Smooth muscle cell (in vitro differentiated cells): ENCODE data around the gene SHC1. TPM values are rescaled to one million over a fixed set of nuclear protein-coding genes. Genes with fewer than 3 reads are reported as not detected.

Source experiments
- DNase-seq: peaks from one replicate; lab custom pipeline; 2025; ENCODE audit not compliant: unreplicated experiment; lab: John Stamatoyannopoulos, UW
- H2AFZ ChIP-seq: fragments of 200-600 bp; sonication (generic); 2 replicates; pipeline ENCODE4 v1.6.0; 2016; ENCODE audit warnings: antibody characterized with exemption, low read depth, mild to moderate bottlenecking
- H3F3A ChIP-seq: fragments of 200-600 bp; sonication (generic); 2 replicates; pipeline ENCODE4 v1.6.0; 2017; ENCODE audit warnings: antibody characterized with exemption, low read depth
- H3K27ac ChIP-seq: fragments of 200-600 bp; sonication (generic); 2 replicates; pipeline ENCODE4 v1.5.1; 2016; ENCODE audit warnings: low read depth, mild to moderate bottlenecking
- H3K27me3 ChIP-seq: fragments of 200-600 bp; sonication (generic); 2 replicates; pipeline ENCODE4 v1.6.1; 2016; ENCODE audit warnings: low read depth, mild to moderate bottlenecking
- H3K36me3 ChIP-seq: fragments of 200-600 bp; sonication (generic); 2 replicates; pipeline ENCODE4 v1.5.1; 2016; ENCODE audit warnings: low read depth
- H3K4me1 ChIP-seq: fragments of 200-600 bp; sonication (generic); 2 replicates; pipeline ENCODE4 v1.5.1; 2016; ENCODE audit warnings: low read depth
- H3K4me2 ChIP-seq: fragments of 200-600 bp; sonication (generic); 2 replicates; pipeline ENCODE4 v1.6.0; 2016; ENCODE audit warnings: mild to moderate bottlenecking
- H3K4me3 ChIP-seq: fragments of 200-600 bp; sonication (generic); 2 replicates; pipeline ENCODE4 v1.5.1; 2016; ENCODE audit warnings: mild to moderate bottlenecking
- H3K79me2 ChIP-seq: fragments of 200-600 bp; sonication (generic); 2 replicates; pipeline ENCODE4 v1.6.0; 2016; ENCODE audit warnings: low read depth, mild to moderate bottlenecking
- H3K9ac ChIP-seq: fragments of 200-600 bp; sonication (generic); 2 replicates; pipeline ENCODE4 v1.6.0; 2016; ENCODE audit warnings: low read depth
- H3K9me3 ChIP-seq: fragments of 200-600 bp; sonication (generic); replicated peaks from 2 replicates; pipeline ENCODE4 v1.5.1; 2016; ENCODE audit warnings: low read depth
- H4K20me1 ChIP-seq: fragments of 200-600 bp; sonication (generic); 2 replicates; pipeline ENCODE4 v1.6.0; 2016; ENCODE audit warnings: low read depth
- CTCF ChIP-seq: fragments of 200-600 bp; sonication (generic); IDR thresholded peaks from 2 replicates; pipeline ENCODE4 v1.5.1; 2017; ENCODE audit warnings: borderline replicate concordance, mild to moderate bottlenecking, antibody characterized with exemption; ENCODE audit not compliant: insufficient read depth, poor library complexity, severe bottlenecking
- WGBS: methylation state at CpG from one replicate; pipeline ENCODE4 v1.1.7; 2016; ENCODE audit warnings: low lambda C conversion rate; 5-methylcytosine and 5-hydroxymethylcytosine counted together
- polyA plus RNA-seq: library from polyadenylated mRNA; unstranded; fragments of >200 nt; fragmentation: Nextera tagmentation; extraction: Ambion mirVana; gene quantifications from 2 replicates; pipeline ENCODE4 v1.2.1, GENCODE V29; 2016
- total RNA-seq: library from RNA; depleted of rRNA; stranded (reverse); fragments of >200 nt; gene quantifications from 2 replicates; pipeline ENCODE4 v1.2.3, GENCODE V29; 2014

The SHC1 gene
- total and polyA plus RNA-seq, 2 experiments from 2014 or later = 207 to 249 TPM

- no peak overlapping the region for H3K4me2 ChIP-seq
- no peak for TF ChIP-seq CTCF
- no peaks in the 10 kb centered on the region for H3K27me3 ChIP-seq
- H4K20me1 ChIP-seq = peaks cover 51% of the 10 kb centered on the region
- DNase-seq = no peak
- no peak overlapping the region for H2AFZ ChIP-seq
- no peaks in the 10 kb centered on the region for H3K36me3 ChIP-seq
- peaks cover 36% of the 10 kb centered on the region for H3K4me1 ChIP-seq
- peaks cover 3% of the 10 kb centered on the region for H3F3A ChIP-seq
- 96% methylated on average over 3 of the region's 3 CpGs for WGBS
- H3K79me2 ChIP-seq = peaks cover 10% of the 10 kb centered on the region
- H3K27ac ChIP-seq = no peak overlapping the region
- H3K9me3 ChIP-seq = no peaks in the 10 kb centered on the region
- H3K4me3 ChIP-seq = no peak overlapping the region
- no peak overlapping the region for H3K9ac ChIP-seq
Measured at GRCh38 chr1:155012776-155013602, 42.4 kb upstream of the SHC1 start.

- Histone ChIP-seq H3K79me2 (peaks cover 19% of the 10 kb centered on the region), H3K4me3 (no peak overlapping the region), H3K27ac (no peak overlapping the region), H4K20me1 (peaks cover 60% of the 10 kb centered on the region), H3K27me3 (no peaks in the 10 kb centered on the region), H3K9me3 (no peaks in the 10 kb centered on the region), H3K4me2 (no peak overlapping the region), H3F3A (peaks cover 3% of the 10 kb centered on the region), H3K9ac (no peak overlapping the region), H3K36me3 (no peaks in the 10 kb centered on the region), H3K4me1 (peaks cover 36% of the 10 kb centered on the region), H2AFZ (no peak overlapping the region)
- TF ChIP-seq CTCF = no peak
- no peak for DNase-seq
- WGBS = 37% methylated on average over 7 of the region's 9 CpGs
Measured at GRCh38 chr1:155012026-155012546, 41.5 kb upstream of the SHC1 start.

GRCh38 chr1:155011437-155012025, 41.0 kb upstream of the SHC1 start:
- WGBS = 90% methylated on average over 5 of the region's 6 CpGs
- H3K36me3 ChIP-seq = no peaks in the 10 kb centered on the region
- H3K27ac ChIP-seq = no peak overlapping the region
- H3F3A ChIP-seq = peaks cover 2% of the 10 kb centered on the region
- DNase-seq = no peak
- H3K4me1 ChIP-seq = peaks cover 32% of the 10 kb centered on the region
- no peak overlapping the region for H2AFZ ChIP-seq
- no peak overlapping the region for H3K9ac ChIP-seq
- H4K20me1 ChIP-seq = peaks cover 66% of the 10 kb centered on the region
- no peak overlapping the region for H3K4me3 ChIP-seq
- H3K27me3 ChIP-seq = no peaks in the 10 kb centered on the region
- no peak for TF ChIP-seq CTCF
- no peaks in the 10 kb centered on the region for H3K9me3 ChIP-seq
- H3K79me2 ChIP-seq = peaks cover 21% of the 10 kb centered on the region
- no peak overlapping the region for H3K4me2 ChIP-seq
